Astrocyte of the spinal cord (primary cell): ENCODE measurements around the gene LNPK.
"Not testable (repeated sequence)": the region's sequence is repeated elsewhere in the genome, so short reads cannot be mapped to it uniquely, and the experiment has no call there.

Source experiments
- DNase-seq: peaks from one replicate; pipeline ENCODE4 v3.0.0; 2011; ENCODE audit warnings: low read depth, low spot score
- H3K4me3 ChIP-seq: 2 replicates; pipeline ENCODE4 v1.5.1; 2011; ENCODE audit warnings: low read depth, mild to moderate bottlenecking, low read length, moderate library complexity
- CTCF ChIP-seq: IDR thresholded peaks from 2 replicates; pipeline ENCODE4 v1.5.1; 2012; ENCODE audit warnings: low read depth, mild to moderate bottlenecking, low read length, inconsistent platforms
- in situ Hi-C: cut with HindIII; loops from 2 replicates; pipeline ENCODE4 v1.10.0; 2017; ENCODE audit warnings: low sequenced_read_pairs

LNPK gene

GRCh38 chr2:175922160-175922559, 79.9 kb downstream of the LNPK start:
- in situ Hi-C loops = no loop called here

GRCh38 chr2:175918935-175919334, 83.1 kb downstream of the LNPK start:
- no peak overlapping the region for H3K4me3 ChIP-seq
- TF ChIP-seq CTCF = no peak
- in situ Hi-C loops = no loop called here
- no peak for DNase-seq

More at GRCh38 chr2:175922160-175922559, 79.9 kb downstream of the LNPK start:
- DNase-seq = no peak
- H3K4me3 ChIP-seq = no peak overlapping the region
- no peak for TF ChIP-seq CTCF

GRCh38 chr2:175914846-175915245, 87.2 kb downstream of the LNPK start:
- in situ Hi-C loops = no loop called here
- no peak for DNase-seq
- H3K4me3 ChIP-seq = no peak overlapping the region
- no peak for TF ChIP-seq CTCF

- in situ Hi-C loops, DNase-seq, H3K4me3 ChIP-seq: not testable (repeated sequence)
These were observed 88.0 kb downstream of the LNPK start for GRCh38 chr2:175913849-175914743.

GRCh38 chr2:175913267-175913666, 88.8 kb downstream of the LNPK start:
- in situ Hi-C loops, DNase-seq, H3K4me3 ChIP-seq: not testable (repeated sequence)

- no peak for DNase-seq
- TF ChIP-seq CTCF = no peak
- in situ Hi-C loops = no loop called here
- H3K4me3 ChIP-seq = no peak overlapping the region
These were observed 98.0 kb downstream of the LNPK start for GRCh38 chr2:175904035-175904434.

- DNase-seq = no peak
- in situ Hi-C loops = no loop called here
- TF ChIP-seq CTCF = no peak
- no peak overlapping the region for H3K4me3 ChIP-seq
These were observed 98.6 kb downstream of the LNPK start for GRCh38 chr2:175903384-175903936.

GRCh38 chr2:175895957-175896356, 106.1 kb downstream of the LNPK start:
- H3K4me3 ChIP-seq, DNase-seq, in situ Hi-C loops: not testable (repeated sequence)
